TTC549 (cell line): ENCODE data around the gene STK32B.
"Not testable (repeated sequence)": the region's sequence is repeated elsewhere in the genome, so short reads cannot be mapped to it uniquely, and the experiment has no call there.

Source experiments
- FAIRE-seq: peaks from 2 replicates; lab custom pipeline; 2012; peaks lifted over from hg19 to GRCh38; lab: Jason Lieb, UNC

STK32B gene

GRCh38 chr4:5051278-5052203 is at the start of gene STK32B:
TSS of gene STK32B (plus strand) at chr4:5051480.
- FAIRE-seq, result no peak

DNA sequence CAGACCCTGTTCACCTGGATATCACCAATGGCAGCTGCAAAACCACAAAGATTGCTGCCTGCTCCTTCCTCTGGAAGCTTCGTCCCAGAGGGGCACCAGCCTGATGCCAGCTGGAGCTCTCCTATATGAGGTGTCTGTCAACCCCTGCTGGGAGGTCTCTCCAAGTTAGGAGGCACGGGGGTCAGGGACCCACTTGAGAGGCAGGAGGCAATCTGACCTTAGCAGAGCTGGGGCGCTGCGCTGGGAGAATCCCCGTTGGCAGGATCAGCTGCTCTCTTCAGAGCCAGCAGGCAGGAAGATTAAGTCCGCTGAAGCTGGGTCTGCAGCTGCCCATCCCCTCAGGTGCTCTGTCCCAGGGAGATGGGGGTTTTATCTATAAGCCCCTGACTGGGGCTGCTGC is 49.6 kb upstream of the STK32B start:
- FAIRE-seq, result not testable (repeated sequence)

DNA sequence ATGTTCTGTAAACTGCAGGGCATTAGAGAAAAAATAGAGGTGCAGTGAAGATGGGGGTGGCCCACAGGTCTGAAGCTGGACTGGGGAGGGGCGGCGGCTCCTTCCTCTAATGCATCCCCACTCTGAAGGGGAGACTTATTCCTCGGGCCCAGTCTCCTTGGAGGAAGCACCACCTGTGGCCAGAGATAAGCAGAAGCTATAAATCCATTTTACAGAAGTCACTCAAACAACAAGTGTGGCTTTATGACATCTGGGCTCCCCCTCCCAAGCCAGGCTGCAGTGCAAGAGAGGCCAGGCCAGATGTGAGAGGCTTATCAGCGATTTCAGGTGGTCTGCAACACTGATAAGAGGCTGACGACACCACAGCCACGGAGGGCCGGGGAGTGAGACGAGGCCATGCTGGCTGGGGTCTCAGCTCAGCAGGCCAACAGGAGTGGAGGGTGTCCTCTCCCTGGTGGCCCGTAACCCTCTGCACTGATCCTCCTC is 47.9 kb upstream of the STK32B start:
- no peak for FAIRE-seq

GRCh38 chr4:5003918-5004317 is 47.4 kb upstream of the STK32B start:
- FAIRE-seq, result no peak

DNA sequence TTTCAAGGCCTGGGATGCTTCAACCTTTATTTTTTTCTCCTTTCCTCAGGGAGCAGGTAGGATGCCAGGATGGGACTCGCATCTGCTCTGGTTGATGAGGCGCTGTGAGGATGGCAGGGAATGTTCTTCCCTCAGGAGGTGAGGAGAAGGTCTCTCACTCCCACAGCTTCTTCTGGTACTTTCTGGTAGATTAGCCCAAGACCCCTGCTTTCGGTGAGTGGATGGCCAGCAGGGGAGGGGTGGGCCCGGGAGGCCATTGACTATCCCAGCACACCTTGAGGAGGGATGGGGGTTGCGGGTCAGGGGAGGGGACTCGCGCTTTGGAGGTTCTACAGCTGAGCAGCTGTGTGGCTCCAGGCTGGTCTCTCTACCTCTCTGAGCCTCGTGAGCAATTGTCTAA is 46.8 kb upstream of the STK32B start:
- FAIRE-seq, result no peak

DNA sequence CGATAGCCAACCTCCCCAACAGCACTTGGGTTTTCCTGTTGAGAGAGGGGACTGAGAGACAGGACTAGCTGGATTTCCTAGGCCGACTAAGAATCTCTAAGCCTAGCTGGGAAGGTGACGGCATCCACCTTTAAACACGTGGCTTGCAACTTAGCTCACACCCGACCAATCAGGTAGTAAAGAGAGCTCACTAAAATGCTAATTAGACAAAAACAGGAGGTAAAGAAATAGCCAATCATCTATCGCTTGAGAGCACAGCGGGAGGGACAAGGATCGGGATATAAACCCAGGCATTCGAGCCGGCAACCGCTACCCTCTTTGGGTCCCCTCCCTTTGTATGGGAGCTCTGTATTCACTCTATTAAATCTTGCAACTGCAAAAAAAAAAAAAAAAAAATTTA is 44.3 kb upstream of the STK32B start:
- not testable (repeated sequence) for FAIRE-seq

DNA sequence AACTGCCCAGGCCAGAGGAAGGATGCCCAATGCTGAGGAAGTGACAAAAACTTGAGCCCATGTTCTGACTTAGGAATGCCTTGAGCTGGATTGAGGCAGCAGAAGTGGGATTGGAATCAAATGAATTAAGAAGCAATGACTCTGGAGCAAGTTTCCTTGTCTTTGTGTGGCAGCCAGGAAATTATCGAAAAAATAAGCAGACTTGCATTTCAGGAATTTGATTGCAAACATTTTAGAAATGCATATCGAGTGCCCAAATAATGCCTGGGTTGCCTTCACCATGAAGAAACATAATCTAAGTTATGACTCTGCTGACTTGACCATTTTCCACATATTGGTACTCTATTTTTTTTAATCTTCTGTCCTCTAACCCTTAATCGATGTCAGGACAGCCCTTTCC is 41.5 kb upstream of the STK32B start:
- no peak for FAIRE-seq

GRCh38 chr4:5010984-5011383 is 40.3 kb upstream of the STK32B start:
- no peak for FAIRE-seq

GRCh38 chr4:5012244-5012898 is 38.9 kb upstream of the STK32B start:
- no peak for FAIRE-seq

- no peak for FAIRE-seq
These were observed 38.3 kb upstream of the STK32B start for GRCh38 chr4:5012958-5013357.

GRCh38 chr4:5014007-5014682 is 37.1 kb upstream of the STK32B start:
- FAIRE-seq, result no peak

DNA sequence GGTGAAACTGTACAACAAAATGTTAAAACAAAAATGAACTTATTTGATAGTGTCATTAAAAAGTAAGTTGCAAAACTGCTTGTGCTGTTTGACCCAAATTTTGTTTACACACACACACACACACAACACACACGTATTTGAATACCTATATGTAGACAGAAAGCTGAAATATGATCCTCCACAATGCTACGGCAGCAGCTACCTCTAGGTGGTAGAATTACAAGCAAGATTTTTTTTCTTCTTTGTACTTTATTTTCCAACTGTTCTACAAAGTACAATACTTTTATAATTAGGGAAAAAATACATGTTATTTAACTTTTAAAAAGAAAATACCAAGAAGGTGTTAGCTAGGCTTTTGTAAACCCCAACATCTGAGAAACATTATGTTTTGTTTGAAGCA is 33.2 kb upstream of the STK32B start:
- FAIRE-seq, result no peak

DNA sequence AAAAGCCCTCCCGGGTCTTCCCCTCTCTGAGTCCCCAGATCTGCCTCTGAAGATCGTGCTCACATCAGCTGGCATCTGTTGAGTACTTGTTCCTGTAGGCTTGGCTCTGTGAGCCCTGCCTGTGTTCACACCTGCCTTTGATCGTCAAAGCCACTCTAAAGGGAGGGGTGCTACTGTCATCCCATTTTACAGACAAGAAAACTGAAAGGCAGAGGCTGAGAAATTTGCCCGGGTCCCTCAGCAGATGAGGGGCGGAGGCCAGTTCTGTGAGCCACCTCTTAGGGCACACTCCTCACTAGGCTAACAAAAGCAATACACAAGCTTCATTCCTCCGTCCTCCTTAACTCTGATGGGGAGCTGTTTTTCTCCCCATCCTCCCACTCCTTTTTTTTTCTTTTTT is 32.7 kb upstream of the STK32B start:
- no peak for FAIRE-seq

GRCh38 chr4:5019274-5019673 is 32.0 kb upstream of the STK32B start, which contains the start of gene CYTL1:
TSS of gene CYTL1 (minus strand) at chr4:5019458. CDS start at chr4:5019445, 13 bp downstream.
- no peak for FAIRE-seq

- no peak for FAIRE-seq
These were observed 31.5 kb upstream of the STK32B start for GRCh38 chr4:5019796-5020195.

GRCh38 chr4:5020341-5020740 is 30.9 kb upstream of the STK32B start:
- no peak for FAIRE-seq

DNA sequence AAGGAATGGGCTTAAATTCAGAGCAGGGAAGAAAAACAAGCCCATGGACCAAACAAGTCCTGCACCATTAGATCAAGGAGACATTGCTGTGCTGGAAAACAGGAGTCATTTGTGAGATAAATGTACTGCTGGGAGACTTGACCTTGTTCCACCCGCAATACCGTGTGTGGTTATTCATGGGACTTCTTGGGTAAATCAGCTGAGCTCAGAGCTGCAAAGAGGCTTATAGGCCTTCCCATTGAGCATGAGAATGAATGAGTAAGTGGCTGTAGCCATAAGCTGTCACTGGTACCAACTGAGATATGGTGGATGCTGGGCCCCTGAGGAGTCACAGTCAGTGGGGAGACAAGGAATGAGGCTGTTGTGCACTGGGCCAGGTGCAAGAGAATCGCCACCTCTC is 29.7 kb upstream of the STK32B start:
- no peak for FAIRE-seq

DNA sequence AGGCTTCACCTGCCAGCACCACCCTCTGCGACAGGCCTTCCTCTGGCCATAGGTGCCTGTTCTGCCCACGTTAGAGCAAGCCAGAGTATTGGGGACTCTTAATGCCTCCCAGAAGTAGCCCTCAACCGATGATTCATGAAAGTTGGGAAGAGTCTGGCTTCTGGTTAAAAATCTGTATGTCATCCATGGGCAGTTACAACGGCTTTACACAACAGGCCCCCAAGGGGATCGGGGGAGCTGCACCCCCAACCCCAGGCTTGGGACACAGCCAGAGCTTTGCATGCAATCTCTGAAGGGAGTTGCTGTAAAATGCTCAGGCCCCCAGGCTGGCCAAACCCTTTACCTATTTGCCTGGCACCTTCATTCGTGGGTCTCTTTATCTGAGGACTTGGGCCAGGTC is 26.6 kb upstream of the STK32B start:
- no peak for FAIRE-seq

DNA sequence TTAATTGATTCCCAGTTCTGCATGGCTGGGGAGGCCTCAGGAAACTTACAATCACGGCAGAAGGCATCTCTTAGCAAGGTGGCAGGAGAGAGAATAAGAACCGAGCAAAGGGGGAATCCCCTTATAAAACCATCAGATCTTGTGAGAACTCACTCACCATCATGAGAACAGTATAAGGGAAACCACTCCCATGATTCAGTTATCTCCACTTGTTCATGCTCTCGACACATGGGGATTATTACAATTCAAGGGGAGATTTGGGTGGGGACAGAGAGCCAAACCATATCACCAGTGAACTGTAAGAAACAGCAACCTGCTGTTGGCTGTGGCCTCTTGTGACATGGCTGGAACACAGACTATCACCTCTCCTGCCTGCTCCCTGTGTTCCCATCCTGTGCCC is 24.9 kb upstream of the STK32B start:
- no peak for FAIRE-seq

DNA sequence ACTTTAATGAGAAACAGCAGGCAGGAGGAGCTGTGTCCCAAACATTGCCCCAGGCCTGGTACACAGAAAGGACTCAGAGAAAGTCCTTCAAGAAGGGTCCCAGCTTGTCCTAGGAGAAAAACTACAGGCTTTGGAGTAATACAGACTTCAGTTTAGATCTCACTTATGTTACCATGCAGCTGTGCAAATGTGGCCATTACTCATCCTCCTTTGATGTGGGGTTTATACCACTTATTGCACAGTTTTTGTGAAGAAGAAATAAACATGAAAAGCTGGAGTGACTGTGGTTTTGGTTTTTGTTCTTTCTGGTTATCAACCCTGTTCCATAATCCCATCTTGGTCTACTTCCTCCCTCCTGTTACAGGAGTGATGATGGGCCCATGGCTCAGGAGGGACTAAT is 23.9 kb upstream of the STK32B start:
- FAIRE-seq, result no peak

DNA sequence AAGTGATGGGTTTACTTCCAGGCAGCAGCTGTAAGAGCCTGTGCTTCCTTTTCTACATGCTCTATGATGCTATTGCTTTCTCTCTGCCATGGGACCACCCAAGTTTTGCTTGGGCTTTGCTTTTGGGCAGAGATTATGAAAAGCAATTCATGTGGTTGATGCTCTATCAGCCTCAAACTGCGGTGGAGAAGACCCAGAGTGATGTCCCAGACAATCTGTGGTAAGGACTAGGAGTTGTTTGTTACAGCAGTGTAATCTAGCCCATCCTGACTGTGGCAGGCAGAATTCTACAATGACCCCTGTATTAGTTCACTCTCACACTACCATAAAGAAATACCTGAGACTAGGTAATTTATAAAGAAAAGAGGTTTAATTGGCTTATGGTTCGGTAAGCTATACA is 22.8 kb upstream of the STK32B start:
- FAIRE-seq, result no peak

DNA sequence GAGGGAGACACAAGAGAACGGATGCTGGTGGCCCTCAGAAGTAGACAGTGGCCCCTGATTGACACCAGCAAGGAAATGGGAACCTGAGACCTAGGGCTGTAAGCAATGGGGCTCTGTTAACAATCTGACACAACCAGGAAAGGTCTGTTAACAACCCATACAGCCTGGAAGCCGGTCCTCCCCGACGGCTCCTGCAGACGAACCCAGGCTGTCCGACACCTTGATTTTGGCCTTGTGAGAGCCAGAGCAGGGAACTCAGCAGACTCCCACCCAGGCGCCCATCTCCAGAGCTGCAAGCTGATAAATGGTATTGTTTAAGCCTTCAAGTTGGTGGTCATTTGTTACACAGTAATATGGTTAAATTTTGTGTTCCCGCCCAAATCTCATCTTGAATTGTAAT is 21.8 kb upstream of the STK32B start:
- FAIRE-seq, result no peak

- FAIRE-seq, result no peak
These were observed 21.1 kb upstream of the STK32B start for GRCh38 chr4:5030221-5030620.
